Neural progenitor cell (in vitro differentiated cells): Measurements from ENCODE around the gene NOP53.

Source experiments
- CTCF ChIP-seq: fragments of 200-600 bp; sonication (generic); IDR thresholded peaks from 2 replicates; pipeline ENCODE4 v1.5.1; 2017; ENCODE audit warnings: antibody characterized with exemption, mild to moderate bottlenecking
- EZH2 ChIP-seq: fragments of 200-600 bp; sonication (generic); IDR thresholded peaks from 2 replicates; pipeline ENCODE4 v1.6.1; 2017; ENCODE audit warnings: antibody characterized with exemption, mild to moderate bottlenecking, moderate library complexity
- EZH2phosphoT487 ChIP-seq: fragments of 200-600 bp; sonication (generic); IDR thresholded peaks from 2 replicates; pipeline ENCODE4 v1.6.1; 2017; ENCODE audit warnings: antibody characterized with exemption

GRCh38 chr19:47730521-47730889 lies 14.8 kb upstream of the NOP53 start:
- TF ChIP-seq CTCF (no peak), EZH2 (no peak), EZH2phosphoT487 (no peak)
